CD8-positive, alpha-beta memory T cell (primary cell): Measurements from ENCODE around the gene SEMA4C. TPM values are rescaled to one million over a fixed set of nuclear protein-coding genes. Genes with fewer than 3 reads are reported as not detected.

Experiments
- CTCF ChIA-PET: fragments of 350-600 bp; sonication (Branson Sonifier 250); formaldehyde crosslinking; loops from one replicate; lab custom pipeline; 2021; ENCODE audit warnings: antibody characterized with exemption; lab: Charles Lee
- POLR2A ChIA-PET: fragments of 350-600 bp; sonication (Branson Sonifier 250); formaldehyde crosslinking; loops from one replicate; lab custom pipeline; 2021; ENCODE audit warnings: antibody characterized with exemption; lab: Charles Lee
- DNase-seq, 5 donors: peaks; one replicate each; pipeline versions ENCODE4 v3.0.0 to v3.0.0-alpha.2; 2020 to 2022; ENCODE audit warnings: mixed read lengths in 1 of 5
- H3K27ac ChIP-seq: one replicate; pipeline ENCODE4 v1.7.0; 2013; ENCODE audit warnings: low read depth, mild to moderate bottlenecking, low read length, moderate library complexity
- H3K27me3 ChIP-seq: 2 replicates; pipeline ENCODE4 v1.7.0; 2013; ENCODE audit warnings: low read length, mild to moderate bottlenecking; ENCODE audit not compliant: insufficient read depth, poor library complexity, severe bottlenecking
- H3K36me3 ChIP-seq: 2 replicates; pipeline ENCODE4 v1.7.0; 2013; ENCODE audit warnings: mild to moderate bottlenecking, low read length, moderate library complexity; ENCODE audit not compliant: insufficient read depth
- H3K4me1 ChIP-seq: 2 replicates; pipeline ENCODE4 v1.7.0; 2013; ENCODE audit warnings: mild to moderate bottlenecking, low read length, moderate library complexity; ENCODE audit not compliant: insufficient read depth
- H3K4me3 ChIP-seq: 2 replicates; pipeline ENCODE4 v1.7.0; 2013; ENCODE audit warnings: mild to moderate bottlenecking, low read length
- H3K9me3 ChIP-seq: 2 replicates; pipeline ENCODE4 v1.7.0; 2013; ENCODE audit warnings: mild to moderate bottlenecking, low read length
- H3K27ac Mint-ChIP-seq, 8 donors: one replicate each; pipeline ENCODE4 v1.8.0; 2020 to 2021; ENCODE audit warnings: mixed read lengths in 8 of 8, mild to moderate bottlenecking in 6 of 8, inconsistent platforms in 3 of 8, moderate library complexity in 3 of 8
- H3K27me3 Mint-ChIP-seq, 2 donors: one replicate each; pipeline ENCODE4 v1.8.0; 2020 to 2021; ENCODE audit warnings: mixed read lengths in 2 of 2, mild to moderate bottlenecking in 1 of 2, moderate library complexity in 1 of 2
- H3K36me3 Mint-ChIP-seq, 3 donors: one replicate each; pipeline ENCODE4 v1.8.0; 2020 to 2021; ENCODE audit warnings: mixed read lengths in 3 of 3, inconsistent platforms in 1 of 3, mild to moderate bottlenecking in 1 of 3
- H3K4me1 Mint-ChIP-seq, 3 donors: one replicate each; pipeline ENCODE4 v1.8.0; 2020 to 2021; ENCODE audit warnings: mixed read lengths in 3 of 3, inconsistent platforms in 1 of 3, mild to moderate bottlenecking in 1 of 3
- H3K4me3 Mint-ChIP-seq, 7 donors: one replicate each; pipeline ENCODE4 v1.8.0; 2020 to 2021; ENCODE audit warnings: mixed read lengths in 7 of 7, mild to moderate bottlenecking in 6 of 7, moderate library complexity in 4 of 7, inconsistent platforms in 2 of 7
- H3K9me3 Mint-ChIP-seq, 5 donors: one replicate each; pipeline ENCODE4 v1.8.0; 2020 to 2022; ENCODE audit warnings: mixed read lengths in 5 of 5, mild to moderate bottlenecking in 3 of 5, moderate library complexity in 2 of 5, inconsistent platforms in 1 of 5
- polyA plus RNA-seq: library from polyadenylated mRNA; unstranded; fragments of 300-500 nt; fragmentation: Illumina TruSeq; gene quantifications from one replicate; pipeline ENCODE4 v1.2.3, GENCODE V29; 2021
- total RNA-seq, 2 experiments: library from RNA; stranded (reverse); gene quantifications; one replicate each; pipeline ENCODE4 v1.2.3, GENCODE V29; 2021

SEMA4C gene
- total and polyA plus RNA-seq, 3 experiments from 2014 or later = 7.1 to 18.7 (median 16.6) TPM

GRCh38 chr2:96825057-96825456 lies 44.8 kb downstream of the SEMA4C start:
- H3K27ac Mint-ChIP-seq = peak overlapping the region in 1 of 8 donors; percentile 75
- H3K9me3 Mint-ChIP-seq = no peaks in the 10 kb centered on the region
- no peaks in the 10 kb centered on the region for H3K27me3 Mint-ChIP-seq
- ChIA-PET POLR2A (no interaction called here), CTCF (interaction anchor here (1.1 to 1.4 kb wide), 2 partner anchors 8 to 47 kb away, joined by 3 read pairs; no protein-coding TSS in a partner anchor)
- Histone ChIP-seq H3K9me3 (no peaks in the 10 kb centered on the region), H3K4me1 (peaks cover 17% of the 10 kb centered on the region), H3K36me3 (peaks cover 27% of the 10 kb centered on the region), H3K27me3 (no peaks in the 10 kb centered on the region), H3K4me3 (no peak overlapping the region), H3K27ac (no peak overlapping the region)
- no peak overlapping the region for H3K4me3 Mint-ChIP-seq
- peaks cover 22 to 39% (median 23%) of the 10 kb centered on the region in 3 donors for H3K4me1 Mint-ChIP-seq
- DNase-seq = no peak
- peaks cover 6 to 86% (median 15%) of the 10 kb centered on the region in 3 donors for H3K36me3 Mint-ChIP-seq

GRCh38 chr2:96824079-96824870 lies 45.6 kb downstream of the SEMA4C start:
- no peak overlapping the region for H3K4me3 Mint-ChIP-seq
- H3K36me3 Mint-ChIP-seq = peaks cover 0 to 86% (median 14%) of the 10 kb centered on the region in 3 donors
- peaks cover 0 to 1% of the 10 kb centered on the region in 2 donors for H3K27me3 Mint-ChIP-seq
- no peak for DNase-seq
- peak overlapping the region in 5 of 8 donors; percentile 1 to 84 (median 68) for H3K27ac Mint-ChIP-seq
- Histone ChIP-seq H3K27me3 (no peaks in the 10 kb centered on the region), H3K27ac (no peak overlapping the region), H3K9me3 (no peaks in the 10 kb centered on the region), H3K4me1 (peaks cover 24% of the 10 kb centered on the region), H3K36me3 (peaks cover 26% of the 10 kb centered on the region), H3K4me3 (no peak overlapping the region)
- no peaks in the 10 kb centered on the region for H3K9me3 Mint-ChIP-seq
- POLR2A ChIA-PET = no interaction called here
- CTCF ChIA-PET = interaction anchor here (0.9 to 1.1 kb wide), 2 partner anchors 48 to 222 kb away, joined by 3 read pairs; no protein-coding TSS in a partner anchor
- H3K4me1 Mint-ChIP-seq = peaks cover 30 to 47% (median 31%) of the 10 kb centered on the region in 3 donors

- Mint-ChIP-seq H3K27me3 (peaks cover 0 to 1% of the 10 kb centered on the region in 2 donors), H3K27ac (peak overlapping the region in 2 of 8 donors; percentile 79 to 84), H3K36me3 (peaks cover 0 to 88% (median 12%) of the 10 kb centered on the region in 3 donors), H3K4me1 (peaks cover 40 to 58% (median 41%) of the 10 kb centered on the region in 3 donors), H3K4me3 (no peak overlapping the region), H3K9me3 (no peaks in the 10 kb centered on the region)
- Histone ChIP-seq H3K9me3 (no peaks in the 10 kb centered on the region), H3K27ac (no peak overlapping the region), H3K4me3 (no peak overlapping the region), H3K36me3 (peaks cover 20% of the 10 kb centered on the region), H3K27me3 (no peaks in the 10 kb centered on the region), H3K4me1 (peaks cover 35% of the 10 kb centered on the region)
- CTCF ChIA-PET = interaction anchor here (0.9 kb wide), 1 partner anchor 221 kb away, joined by 3 read pairs; no protein-coding TSS in a partner anchor
- peak in 1 of 5 donors; percentile 30 for DNase-seq
- POLR2A ChIA-PET = no interaction called here
These were observed 46.7 kb downstream of the SEMA4C start for GRCh38 chr2:96823198-96823597.

- no peak overlapping the region for H3K4me3 Mint-ChIP-seq
- H3K4me1 Mint-ChIP-seq = peaks cover 44 to 62% (median 46%) of the 10 kb centered on the region in 3 donors
- ChIA-PET POLR2A (no interaction called here), CTCF (interaction anchor here (0.8 kb wide), 1 partner anchor 35 kb away, joined by 4 read pairs; the partner anchor contains the start of gene ANKRD39)
- no peaks in the 10 kb centered on the region for H3K9me3 ChIP-seq
- no peaks in the 10 kb centered on the region for H3K27me3 ChIP-seq
- H3K36me3 Mint-ChIP-seq = peaks cover 0 to 87% (median 11%) of the 10 kb centered on the region in 3 donors
- H3K27ac Mint-ChIP-seq = peak overlapping the region in 4 of 8 donors; percentile 47 to 84 (median 68)
- H3K9me3 Mint-ChIP-seq = no peaks in the 10 kb centered on the region
- peaks cover 39% of the 10 kb centered on the region for H3K4me1 ChIP-seq
- H3K27me3 Mint-ChIP-seq = peaks cover 0 to 1% of the 10 kb centered on the region in 2 donors
- DNase-seq = no peak
- H3K27ac ChIP-seq = no peak overlapping the region
- H3K4me3 ChIP-seq = no peak overlapping the region
- H3K36me3 ChIP-seq = peaks cover 16% of the 10 kb centered on the region
These were observed 47.1 kb downstream of the SEMA4C start for GRCh38 chr2:96822786-96823185.

GRCh38 chr2:96821113-96821675 lies 48.7 kb downstream of the SEMA4C start:
- POLR2A ChIA-PET = no interaction called here
- Histone ChIP-seq H3K4me1 (peaks cover 46% of the 10 kb centered on the region), H3K9me3 (no peaks in the 10 kb centered on the region), H3K27me3 (no peaks in the 10 kb centered on the region), H3K4me3 (no peak overlapping the region), H3K36me3 (peaks cover 13% of the 10 kb centered on the region), H3K27ac (no peak overlapping the region)
- H3K4me1 Mint-ChIP-seq = peaks cover 49 to 70% (median 49%) of the 10 kb centered on the region in 3 donors
- CTCF ChIA-PET = interaction anchor here (1.1 to 1.2 kb wide), 3 partner anchors 37 to 130 kb away, joined by 3 to 4 read pairs (median 3); partner anchors contain the start of genes ANKRD39 and CNNM4
- no peaks in the 10 kb centered on the region for H3K9me3 Mint-ChIP-seq
- H3K36me3 Mint-ChIP-seq = peaks cover 0 to 80% (median 10%) of the 10 kb centered on the region in 3 donors
- DNase-seq = no peak
- H3K27me3 Mint-ChIP-seq = peaks cover 0 to 1% of the 10 kb centered on the region in 2 donors
- peak overlapping the region in 7 of 8 donors; percentile 15 to 92 (median 53) for H3K27ac Mint-ChIP-seq
- H3K4me3 Mint-ChIP-seq = peak overlapping the region in 6 of 7 donors; percentile 19 to 90 (median 57)

GRCh38 chr2:96819876-96820511 lies 49.9 kb downstream of the SEMA4C start:
- CTCF ChIA-PET = interaction anchor here (1.1 to 5.8 kb wide), 3 partner anchors 38 to 131 kb away, joined by 3 to 38 read pairs (median 3); partner anchors contain the start of gene ANKRD39
- Mint-ChIP-seq H3K9me3 (no peaks in the 10 kb centered on the region), H3K4me3 (peak overlapping the region; percentile 85 to 93 (median 87)), H3K27me3 (peaks cover 0 to 1% of the 10 kb centered on the region in 2 donors), H3K27ac (peak overlapping the region; percentile 9 to 92 (median 76)), H3K4me1 (peaks cover 54 to 76% (median 55%) of the 10 kb centered on the region in 3 donors), H3K36me3 (peaks cover 0 to 74% (median 10%) of the 10 kb centered on the region in 3 donors)
- Histone ChIP-seq H3K36me3 (peaks cover 13% of the 10 kb centered on the region), H3K4me1 (peaks cover 50% of the 10 kb centered on the region), H3K4me3 (no peak overlapping the region), H3K27ac (no peak overlapping the region), H3K9me3 (no peaks in the 10 kb centered on the region), H3K27me3 (no peaks in the 10 kb centered on the region)
- POLR2A ChIA-PET = no interaction called here
- DNase-seq = no peak

- Mint-ChIP-seq H3K4me1 (peaks cover 56 to 78% (median 57%) of the 10 kb centered on the region in 3 donors), H3K9me3 (no peaks in the 10 kb centered on the region), H3K27ac (peak overlapping the region; percentile 9 to 89 (median 74)), H3K27me3 (peaks cover 0 to 1% of the 10 kb centered on the region in 2 donors), H3K4me3 (peak overlapping the region; percentile 85 to 93 (median 87)), H3K36me3 (peaks cover 0 to 67% (median 10%) of the 10 kb centered on the region in 3 donors)
- POLR2A ChIA-PET = interaction anchor here (1.1 kb wide), 1 partner anchor 13 kb away, joined by 5 read pairs; no protein-coding TSS in a partner anchor
- CTCF ChIA-PET = interaction anchor here (1.2 to 5.8 kb wide), 4 partner anchors 15 to 265 kb away, joined by 3 to 38 read pairs (median 4); partner anchors contain the start of gene ANKRD39
- no peaks in the 10 kb centered on the region for H3K9me3 ChIP-seq
- H3K27ac ChIP-seq = no peak overlapping the region
- no peaks in the 10 kb centered on the region for H3K27me3 ChIP-seq
- H3K4me3 ChIP-seq = no peak overlapping the region
- peaks cover 13% of the 10 kb centered on the region for H3K36me3 ChIP-seq
- peaks cover 52% of the 10 kb centered on the region for H3K4me1 ChIP-seq
- DNase-seq = no peak
These were observed 50.6 kb downstream of the SEMA4C start for GRCh38 chr2:96819128-96819875.
